Left lung (tissue), 10 donors: ENCODE measurements around the gene LRRC32. TPM values are rescaled to one million over a fixed set of nuclear protein-coding genes. Genes with fewer than 3 reads are reported as not detected.
A peak's percentile ranks its signal among the peaks of the same experiment; 100 is the strongest.

Source experiments
- ATAC-seq: fragments of 200-7000 bp; cut with Tn5 transposase; one replicate; pipeline ENCODE4 v1.9.1; 2020; ENCODE audit warnings: moderate library complexity
- DNase-seq, 4 donors: peaks; one replicate each; pipeline ENCODE4 v3.0.0-alpha.2; 2013 to 2020
- H3K27ac ChIP-seq, 2 donors: fragments of 200-600 bp; sonication (generic) in 1 of 2; one replicate each; pipeline versions ENCODE4 v1.5.0 to v1.8.0; 2020 to 2021
- H3K27me3 ChIP-seq, 2 donors: fragments of 200-600 bp; sonication (generic) in 1 of 2; one replicate each; pipeline versions ENCODE4 v1.5.0 to v1.8.0; 2020 to 2021
- H3K36me3 ChIP-seq, 2 donors: fragments of 200-600 bp; sonication (generic) in 1 of 2; one replicate each; pipeline versions ENCODE4 v1.5.0 to v1.8.0; 2020 to 2021
- H3K4me1 ChIP-seq, 2 donors: fragments of 200-600 bp; one replicate each; pipeline ENCODE4 v1.8.0; 2021
- H3K4me3 ChIP-seq, 2 donors: fragments of 200-600 bp; sonication (generic) in 1 of 2; one replicate each; pipeline versions ENCODE4 v1.5.0 to v1.8.0; 2020 to 2021; ENCODE audit warnings: mild to moderate bottlenecking in 1 of 2
- H3K9me3 ChIP-seq, 2 donors: fragments of 200-600 bp; sonication (generic) in 1 of 2; one replicate each; pipeline versions ENCODE4 v1.5.0 to v1.8.0; 2020 to 2021
- CTCF ChIP-seq, 2 donors: fragments of 200-600 bp; sonication (generic) in 1 of 2; IDR thresholded peaks; one replicate each; pipeline versions ENCODE4 v1.5.0 to v1.8.0; 2021; ENCODE audit warnings: antibody characterized with exemption in 2 of 2
- intact Hi-C, 2 donors: fragments of 100-400 bp; cut with DNase I; formaldehyde crosslinking; loops; one replicate each; pipeline versions ENCODE4 v1.11.2 to v1.14.2; 2022
- polyA plus RNA-seq, 6 donors: library from polyadenylated mRNA; unstranded; fragments of 120-200 nt; gene quantifications; one replicate each; pipeline ENCODE4 v1.2.1, GENCODE V29; 2013; ENCODE audit not compliant: insufficient read length in 6 of 6
- total RNA-seq, 2 donors: library from RNA; stranded (reverse); fragmentation: NEBNext Ultra II Directional; extraction: Animal tissue kit (Norgen Biotek cat#: 25700); gene quantifications; one replicate each; pipeline ENCODE4 v1.2.1, GENCODE V29; 2021
- donor health status: DM: no; HTN: yes; CAD: no.
- donor health status: DM: no; HTN: no; CAD: no.

Gene LRRC32
- total and polyA plus RNA-seq, 8 donors: 38.7 to 66.8 (median 45.0) TPM

DNA sequence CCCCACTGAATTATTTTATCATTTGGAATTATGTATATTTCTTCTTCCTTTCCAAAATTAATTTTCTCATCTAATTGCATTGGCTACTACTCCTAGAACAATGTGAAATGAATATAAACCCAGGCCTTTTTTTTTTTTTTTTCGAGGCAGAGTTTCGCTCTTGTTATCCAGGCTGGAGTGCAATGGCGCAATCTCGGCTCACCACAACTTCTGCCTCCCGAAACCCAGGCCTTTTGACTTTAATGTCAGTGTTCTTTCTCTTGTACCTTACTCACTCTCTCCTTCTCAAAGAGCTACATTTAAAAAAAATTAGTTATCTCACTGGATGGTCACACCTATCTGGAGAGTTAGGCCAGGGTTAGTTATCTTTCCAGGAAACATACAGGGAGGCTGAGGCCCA lies 35.3 kb upstream of the LRRC32 start:
- Histone ChIP-seq H3K27me3 (no peaks in the 10 kb centered on the region), H3K4me3 (no peak overlapping the region), H3K36me3 (no peaks in the 10 kb centered on the region), H3K4me1 (peaks cover 0 to 7% of the 10 kb centered on the region in 2 donors), H3K9me3 (no peaks in the 10 kb centered on the region), H3K27ac (no peak overlapping the region)
- no peak for TF ChIP-seq CTCF (IDR thresholded peaks at IDR 0.05)
- intact Hi-C loops: no loop called here
- no peak for DNase-seq
- ATAC-seq: no peak

DNA sequence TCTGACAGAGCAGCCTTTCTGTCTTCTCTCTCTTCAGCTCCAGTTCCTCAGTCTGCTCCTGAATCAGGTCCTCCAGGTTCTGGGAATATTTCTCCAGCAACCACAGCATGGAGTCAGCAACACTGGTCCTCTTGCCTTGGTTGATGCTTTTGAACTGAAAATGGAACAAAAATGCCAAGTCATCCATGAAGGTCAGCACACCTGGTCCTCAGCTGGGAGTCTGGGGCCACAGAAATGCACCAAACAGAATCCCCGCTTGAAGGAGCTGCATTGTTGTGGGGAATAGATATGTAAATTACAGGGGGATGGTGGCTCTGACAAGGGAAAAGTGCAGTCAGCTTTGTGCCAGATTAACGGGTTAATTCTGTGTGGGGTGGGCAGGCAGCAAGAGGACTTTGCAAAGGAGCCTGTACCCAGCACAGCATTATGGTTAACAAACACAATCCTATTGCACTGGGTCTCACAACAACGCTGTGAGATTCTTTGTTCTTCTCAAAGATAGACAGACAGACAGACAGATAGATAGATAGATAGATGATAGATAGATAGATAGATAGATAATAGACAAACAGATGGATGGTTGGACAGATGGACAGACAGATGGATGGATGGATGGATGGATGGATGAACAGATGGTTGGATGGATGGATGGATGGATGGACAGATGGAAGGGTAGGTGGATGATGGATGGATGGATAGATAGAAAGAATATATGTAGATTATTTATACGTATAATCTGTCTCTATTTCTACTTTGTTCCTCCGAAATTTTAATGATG lies 33.8 kb upstream of the LRRC32 start:
- no peaks in the 10 kb centered on the region for H3K27me3 ChIP-seq
- no peaks in the 10 kb centered on the region for H3K9me3 ChIP-seq
- no peak overlapping the region for H3K27ac ChIP-seq
- TF ChIP-seq CTCF (IDR thresholded peaks at IDR 0.05): no peak
- H3K36me3 ChIP-seq: no peaks in the 10 kb centered on the region
- peaks cover 0 to 19% of the 10 kb centered on the region in 2 donors for H3K4me1 ChIP-seq
- no peak for ATAC-seq
- intact Hi-C loops: no loop called here
- no peak overlapping the region for H3K4me3 ChIP-seq
- DNase-seq: no peak

DNA sequence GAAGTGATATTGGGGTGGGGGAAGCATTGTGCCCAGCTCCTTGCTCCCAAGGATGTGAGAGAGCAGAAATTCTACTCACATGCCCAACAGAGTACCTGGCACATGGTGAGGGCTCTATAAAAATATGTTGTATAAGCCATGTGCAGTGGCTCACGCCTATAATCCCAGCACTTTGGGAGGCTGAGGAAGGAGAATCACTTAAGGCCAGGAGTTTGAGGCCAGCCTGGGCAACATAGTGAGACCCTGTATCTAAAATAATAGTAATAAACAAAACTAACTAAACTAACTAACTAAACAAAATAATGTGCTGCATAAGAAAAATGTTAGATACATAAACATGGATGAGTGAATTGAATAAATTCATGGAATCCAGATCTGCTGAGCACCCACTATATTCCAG lies 33.2 kb upstream of the LRRC32 start:
- Histone ChIP-seq H3K4me1 (peaks cover 0 to 19% of the 10 kb centered on the region in 2 donors), H3K27me3 (no peaks in the 10 kb centered on the region), H3K9me3 (no peaks in the 10 kb centered on the region), H3K27ac (no peak overlapping the region), H3K36me3 (no peaks in the 10 kb centered on the region), H3K4me3 (no peak overlapping the region)
- intact Hi-C loops: no loop called here
- no peak for TF ChIP-seq CTCF (IDR thresholded peaks at IDR 0.05)
- ATAC-seq: no peak
- DNase-seq: no peak

DNA sequence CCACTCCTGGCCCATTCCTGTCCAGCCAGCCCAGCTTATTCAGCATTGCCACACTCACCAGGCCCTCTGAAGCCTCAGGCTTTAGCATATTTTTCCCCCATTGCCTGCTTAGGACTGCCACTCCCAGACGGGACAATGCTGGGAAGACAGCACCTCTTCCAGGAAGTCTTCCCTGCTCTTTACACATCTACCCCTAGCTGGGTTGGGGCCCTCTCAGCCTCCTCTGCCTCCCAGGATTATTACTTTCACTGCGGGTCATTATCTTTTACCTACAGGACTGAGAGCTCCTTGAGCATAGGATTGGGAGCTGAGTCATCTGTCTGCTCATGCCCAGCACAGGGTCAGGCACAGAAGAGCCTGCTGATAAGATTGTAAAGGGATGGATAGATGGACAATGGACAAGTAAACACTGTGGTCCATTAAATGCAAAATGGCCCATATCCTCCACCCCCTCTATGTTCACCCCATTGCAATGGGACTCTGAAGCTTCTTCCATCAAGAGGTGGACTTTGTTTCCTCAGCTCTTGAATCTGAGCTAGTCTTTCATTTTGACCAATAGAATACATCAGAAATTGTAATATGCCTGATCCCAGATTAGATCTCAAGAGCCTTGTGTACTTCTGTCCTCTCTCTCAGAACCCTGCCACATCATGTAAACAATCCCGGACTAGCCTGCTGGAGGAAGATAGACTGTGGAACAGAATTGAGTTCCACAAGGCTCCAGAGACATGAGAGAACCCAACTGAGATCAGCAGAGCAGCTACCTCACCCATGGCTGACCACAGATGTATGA lies 32.0 kb upstream of the LRRC32 start:
- no peak for TF ChIP-seq CTCF (IDR thresholded peaks at IDR 0.05)
- ATAC-seq (no peak), DNase-seq (no peak)
- Histone ChIP-seq H3K27me3 (no peaks in the 10 kb centered on the region), H3K9me3 (no peaks in the 10 kb centered on the region), H3K4me1 (peaks cover 0 to 19% of the 10 kb centered on the region in 2 donors), H3K36me3 (no peaks in the 10 kb centered on the region), H3K4me3 (no peak overlapping the region), H3K27ac (no peak overlapping the region)
- intact Hi-C loops: no loop called here

- peaks cover 0 to 19% of the 10 kb centered on the region in 2 donors for H3K4me1 ChIP-seq
- no peaks in the 10 kb centered on the region for H3K9me3 ChIP-seq
- H3K27me3 ChIP-seq: no peaks in the 10 kb centered on the region
- H3K27ac ChIP-seq: no peak overlapping the region
- H3K4me3 ChIP-seq: no peak overlapping the region
- DNase-seq (no peak), ATAC-seq (peak; percentile 24)
- TF ChIP-seq CTCF (IDR thresholded peaks at IDR 0.05): no peak
- intact Hi-C loops: no loop called here
- no peaks in the 10 kb centered on the region for H3K36me3 ChIP-seq
Observed at GRCh38 chr11:76701294-76702040, 30.9 kb upstream of the LRRC32 start.
